ENCODE results near the gene PRKAG1. TPM values are rescaled to one million over a fixed set of nuclear protein-coding genes. Genes with fewer than 3 reads are reported as not detected.
A peak's percentile ranks its signal among the peaks of the same experiment; 100 is the strongest.

The PRKAG1 gene
- total RNA-seq, 1 donor from 2014 or later, result 27.9 TPM

GRCh38 chr12:49049566-49050224, 31.1 kb upstream of the PRKAG1 start:
- no peak for DNase-seq

GRCh38 chr12:49048953-49049352, 30.4 kb upstream of the PRKAG1 start:
- no peak for DNase-seq

- DNase-seq, result no peak
These were observed 27.7 kb upstream of the PRKAG1 start for GRCh38 chr12:49046129-49046895.

- DNase-seq, result no peak
These were observed 26.1 kb upstream of the PRKAG1 start for GRCh38 chr12:49044660-49045059.

- peak; percentile 27 for DNase-seq
These were observed 25.3 kb upstream of the PRKAG1 start for GRCh38 chr12:49043856-49044258.

- no peak for DNase-seq
These were observed 24.7 kb upstream of the PRKAG1 start for GRCh38 chr12:49043241-49043640.

GRCh38 chr12:49041881-49042484, 23.4 kb upstream of the PRKAG1 start:
- DNase-seq, result no peak

- no peak for DNase-seq
These were observed 22.7 kb upstream of the PRKAG1 start for GRCh38 chr12:49041036-49041880.

GRCh38 chr12:49040364-49040855, 21.8 kb upstream of the PRKAG1 start:
- no peak for DNase-seq

- no peak for DNase-seq
These were observed 21.1 kb upstream of the PRKAG1 start for GRCh38 chr12:49039421-49040363.

GRCh38 chr12:49038291-49038955, 19.8 kb upstream of the PRKAG1 start:
- no peak for DNase-seq

- DNase-seq, result no peak
These were observed 19.3 kb upstream of the PRKAG1 start for GRCh38 chr12:49037947-49038237.

GRCh38 chr12:49037111-49037946, 18.8 kb upstream of the PRKAG1 start:
- DNase-seq, result no peak

- DNase-seq, result no peak
These were observed 17.5 kb upstream of the PRKAG1 start for GRCh38 chr12:49036029-49036428.

GRCh38 chr12:49034286-49034622, 15.7 kb upstream of the PRKAG1 start:
- no peak for DNase-seq

GRCh38 chr12:49033611-49034285, 15.2 kb upstream of the PRKAG1 start:
- DNase-seq, result peak; percentile 30

- DNase-seq, result no peak
These were observed 14.3 kb upstream of the PRKAG1 start for GRCh38 chr12:49032679-49033447.

GRCh38 chr12:49032276-49032675, 13.7 kb upstream of the PRKAG1 start:
- DNase-seq, result no peak
